GM10248 (cell line): Measurements from ENCODE around the gene ADGRG4.

Experiments
- CTCF ChIA-PET: fragments of 300-600 bp; sonication (Branson Sonifier 250); formaldehyde crosslinking; extraction: SDS; loops from one replicate; lab custom pipeline; 2021; ENCODE audit warnings: antibody characterized with exemption; lab: Yijun Ruan, JAX
- POLR2A ChIA-PET: fragments of 350-650 bp; sonication (Branson Sonifier 250); formaldehyde crosslinking; extraction: SDS; loops from one replicate; lab custom pipeline; 2020; ENCODE audit warnings: antibody characterized with exemption; lab: Yijun Ruan, JAX
- DNase-seq: peaks from one replicate; pipeline ENCODE4 v3.0.0; 2012; ENCODE audit errors: extremely low spot score
- CTCF ChIP-seq: IDR thresholded peaks from 2 replicates; pipeline ENCODE4 v1.5.1; 2012; ENCODE audit warnings: mild to moderate bottlenecking, low read depth; ENCODE audit errors: extremely low read depth, missing control alignments, control extremely low read depth

ADGRG4 gene

GRCh38 chrX:136354201-136354600 lies 53.4 kb downstream of the ADGRG4 start:
- ChIA-PET POLR2A (no interaction called here), CTCF (no interaction called here)
- no peak for DNase-seq
- TF ChIP-seq CTCF = no peak

GRCh38 chrX:136369377-136369776 lies 68.6 kb downstream of the ADGRG4 start:
- CTCF ChIA-PET = no interaction called here
- DNase-seq = no peak
- POLR2A ChIA-PET = no interaction called here
- no peak for TF ChIP-seq CTCF

GRCh38 chrX:136376713-136377112 lies 76.0 kb downstream of the ADGRG4 start:
- ChIA-PET CTCF (no interaction called here), POLR2A (no interaction called here)
- DNase-seq = no peak
- TF ChIP-seq CTCF = no peak

GRCh38 chrX:136380010-136380769 lies 79.4 kb downstream of the ADGRG4 start:
- POLR2A ChIA-PET = no interaction called here
- DNase-seq = no peak
- TF ChIP-seq CTCF = no peak
- CTCF ChIA-PET = interaction anchor here (1.1 kb wide), 1 partner anchor 12 kb away, joined by 3 read pairs; no protein-coding TSS in a partner anchor

GRCh38 chrX:136386173-136386572 lies 85.4 kb downstream of the ADGRG4 start:
- ChIA-PET CTCF (no interaction called here), POLR2A (no interaction called here)
- TF ChIP-seq CTCF = no peak
- DNase-seq = no peak

- no peak for DNase-seq
- no peak for TF ChIP-seq CTCF
- ChIA-PET POLR2A (no interaction called here), CTCF (no interaction called here)
Observed at GRCh38 chrX:136386826-136387225, 86.1 kb downstream of the ADGRG4 start.
